GDM1 (cell line): Measurements from ENCODE around the gene CFLAR.
"Not testable (repeated sequence)": the region's sequence is repeated elsewhere in the genome, so short reads cannot be mapped to it uniquely, and the experiment has no call there.

Experiments used
- DNase-seq: peaks from one replicate; lab custom pipeline; 2025; lab: John Stamatoyannopoulos, UW

Gene CFLAR

GRCh38 chr2:201183365-201183727 lies 67.4 kb downstream of the CFLAR start:
- DNase-seq, result no peak

- not testable (repeated sequence) for DNase-seq
These were observed 67.9 kb downstream of the CFLAR start for GRCh38 chr2:201183835-201184234.

GRCh38 chr2:201184248-201184647 lies 68.3 kb downstream of the CFLAR start:
- DNase-seq, result not testable (repeated sequence)

- DNase-seq, result no peak
These were observed 69.9 kb downstream of the CFLAR start for GRCh38 chr2:201185863-201186262.

GRCh38 chr2:201186982-201187381 lies 71.0 kb downstream of the CFLAR start:
- DNase-seq, result no peak

GRCh38 chr2:201188449-201188848 lies 72.5 kb downstream of the CFLAR start:
- DNase-seq, result no peak

- peak; percentile 30 for DNase-seq
These were observed 75.3 kb downstream of the CFLAR start for GRCh38 chr2:201191132-201191875.

GRCh38 chr2:201194097-201194496 lies 78.1 kb downstream of the CFLAR start:
- no peak for DNase-seq

- DNase-seq, result no peak
These were observed 79.4 kb downstream of the CFLAR start for GRCh38 chr2:201195331-201195730.

GRCh38 chr2:201196003-201196402 lies 80.0 kb downstream of the CFLAR start:
- DNase-seq, result no peak

GRCh38 chr2:201196803-201197202 lies 80.8 kb downstream of the CFLAR start:
- DNase-seq, result no peak

GRCh38 chr2:201197781-201198180 lies 81.8 kb downstream of the CFLAR start:
- peak; percentile 3 for DNase-seq

- DNase-seq, result no peak
These were observed 83.9 kb downstream of the CFLAR start for GRCh38 chr2:201199847-201200246.

- DNase-seq, result no peak
These were observed 84.4 kb downstream of the CFLAR start for GRCh38 chr2:201200345-201200744.

GRCh38 chr2:201201371-201201770 lies 85.4 kb downstream of the CFLAR start:
- DNase-seq, result no peak

GRCh38 chr2:201203916-201204654 lies 88.1 kb downstream of the CFLAR start:
- DNase-seq, result no peak

- no peak for DNase-seq
These were observed 88.9 kb downstream of the CFLAR start for GRCh38 chr2:201204655-201205514.

GRCh38 chr2:201205515-201205849 lies 89.5 kb downstream of the CFLAR start:
- DNase-seq, result no peak

- no peak for DNase-seq
These were observed 92.7 kb downstream of the CFLAR start for GRCh38 chr2:201208563-201209252.

GRCh38 chr2:201215963-201216362 lies 100.0 kb downstream of the CFLAR start:
- no peak for DNase-seq

GRCh38 chr2:201216918-201217317 lies 101.0 kb downstream of the CFLAR start:
- no peak for DNase-seq

- no peak for DNase-seq
These were observed 102.8 kb downstream of the CFLAR start for GRCh38 chr2:201218780-201219179.
